Neuron (in vitro differentiated cells): Measurements from ENCODE around the gene INSRR.

ENCODE experiments used
- H2AFZ ChIP-seq: one replicate; pipeline ENCODE4 v1.6.1; 2013; ENCODE audit warnings: low read depth, mild to moderate bottlenecking, inconsistent platforms, low read length, moderate library complexity
- H3K27me3 ChIP-seq: one replicate; pipeline ENCODE4 v1.6.1; 2013; ENCODE audit warnings: low read length; ENCODE audit not compliant: insufficient read depth
- H3K36me3 ChIP-seq: one replicate; pipeline ENCODE4 v1.6.1; 2013; ENCODE audit warnings: low read length; ENCODE audit not compliant: insufficient read depth
- H3K4me1 ChIP-seq: one replicate; pipeline ENCODE4 v1.6.1; 2013; ENCODE audit warnings: low read length; ENCODE audit not compliant: insufficient read depth
- H3K4me3 ChIP-seq: 2 replicates; pipeline ENCODE4 v1.5.1; 2013; ENCODE audit warnings: mild to moderate bottlenecking, low read length, moderate library complexity
- H3K9me3 ChIP-seq: one replicate; pipeline ENCODE4 v1.6.1; 2013; ENCODE audit warnings: low read length

INSRR gene

DNA sequence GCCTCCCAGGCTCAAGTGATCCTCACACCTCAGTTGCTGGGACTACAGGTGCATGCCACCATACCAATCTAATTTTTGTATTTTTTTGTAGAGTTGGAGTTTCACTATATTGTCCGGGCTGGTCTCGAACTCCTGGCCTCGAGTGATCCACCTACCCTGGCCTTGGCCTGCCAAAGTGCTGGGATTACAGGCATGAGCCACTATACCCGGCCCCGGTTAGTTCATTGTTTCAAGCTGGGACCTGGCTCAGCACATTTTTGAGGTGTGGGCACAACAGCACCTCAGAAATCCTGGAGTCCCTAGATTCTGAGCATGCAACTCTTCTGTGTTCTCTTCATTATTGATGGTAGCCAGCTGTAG, 63.6 kb downstream of the INSRR start:
- peaks cover 90% of the 10 kb centered on the region for H3K36me3 ChIP-seq
- H3K9me3 ChIP-seq, result no peaks in the 10 kb centered on the region
- H2AFZ ChIP-seq, result no peak overlapping the region
- no peaks in the 10 kb centered on the region for H3K27me3 ChIP-seq
- H3K4me1 ChIP-seq, result no peaks in the 10 kb centered on the region
- no peak overlapping the region for H3K4me3 ChIP-seq

DNA sequence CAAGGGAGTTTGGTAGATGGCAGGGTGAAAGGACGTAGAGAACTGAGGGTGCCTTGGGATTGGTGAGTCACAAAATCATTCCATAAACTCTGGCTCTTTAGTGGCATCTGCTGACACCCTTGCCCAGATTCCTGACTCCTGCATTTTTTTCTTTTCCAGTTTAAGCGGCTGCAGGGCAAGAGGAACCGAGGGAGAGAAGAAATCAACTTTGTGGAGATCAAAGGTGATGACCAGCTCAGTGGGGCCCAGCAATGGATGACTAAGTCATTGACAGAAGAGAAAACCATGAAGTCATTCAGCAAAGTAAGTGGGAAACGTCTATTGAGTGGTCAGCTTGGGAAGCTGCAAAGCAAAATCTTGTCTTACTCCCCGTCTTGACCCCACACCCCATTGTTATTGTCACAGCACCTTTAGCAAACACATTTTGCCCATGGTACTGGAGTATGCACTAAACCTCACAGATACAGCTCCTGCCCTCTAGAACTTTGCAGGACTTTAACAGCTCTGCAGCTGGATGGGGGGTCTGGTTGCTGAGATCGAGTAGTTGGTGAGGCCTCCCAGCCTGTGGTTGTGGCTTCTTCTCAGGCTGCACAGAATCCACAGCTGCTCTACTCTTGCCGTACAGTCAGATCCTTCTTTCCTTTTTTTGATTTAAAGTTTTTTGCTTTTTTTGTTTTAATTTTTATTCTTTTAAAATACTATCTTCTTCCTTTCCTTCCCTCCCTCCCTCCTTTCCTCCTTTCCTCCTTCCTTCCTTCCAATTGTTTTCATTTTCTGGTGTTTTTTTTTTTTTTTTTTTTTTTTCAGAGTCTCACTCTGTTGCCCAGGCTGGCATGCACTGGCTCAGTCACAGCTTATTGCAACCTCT, 64.2 kb downstream of the INSRR start:
- H3K9me3 ChIP-seq, result no peaks in the 10 kb centered on the region
- H3K27me3 ChIP-seq, result no peaks in the 10 kb centered on the region
- peaks cover 84% of the 10 kb centered on the region for H3K36me3 ChIP-seq
- H2AFZ ChIP-seq, result no peak overlapping the region
- no peak overlapping the region for H3K4me3 ChIP-seq
- no peaks in the 10 kb centered on the region for H3K4me1 ChIP-seq
